ENCODE results near the gene LRCH1. TPM values are rescaled to one million over a fixed set of nuclear protein-coding genes. Genes with fewer than 3 reads are reported as not detected.

LRCH1 gene
- total RNA-seq, 4 donors from 2014 or later = 5.0 to 20.4 (median 7.4) TPM

- Histone ChIP-seq H3K36me3 (peaks cover 0 to 100% (median 19%) of the 10 kb centered on the region in 3 donors), H3K27me3 (no peaks in the 10 kb centered on the region), H3K4me1 (no peaks in the 10 kb centered on the region), H3K27ac (no peak overlapping the region), H3K9me3 (no peaks in the 10 kb centered on the region), H3K4me3 (no peak overlapping the region)
- 90 to 91% methylated on average over 3 of the region's 3 CpGs for WGBS, 2 donors
- DNase-seq = no peak
- no peak for TF ChIP-seq CTCF (IDR thresholded peaks at IDR 0.05)
- no peak for TF ChIP-seq POLR2A (IDR thresholded peaks at IDR 0.05)
- intact Hi-C loops (cut with DNase I) = no loop called here
These were observed 230.5 kb downstream of the LRCH1 start for GRCh38 chr13:46783504-46783903.

GRCh38 chr13:46795321-46795720 lies 242.4 kb downstream of the LRCH1 start:
- no peak for DNase-seq
- intact Hi-C loops (cut with DNase I) = no loop called here
- peaks cover 0 to 48% (median 20%) of the 10 kb centered on the region in 3 donors for H3K4me1 ChIP-seq
- no peaks in the 10 kb centered on the region for H3K27me3 ChIP-seq
- peaks cover 0 to 15% (median 0%) of the 10 kb centered on the region in 3 donors for H3K36me3 ChIP-seq
- TF ChIP-seq POLR2A (IDR thresholded peaks at IDR 0.05) (no peak), CTCF (IDR thresholded peaks at IDR 0.05) (no peak)
- H3K4me3 ChIP-seq = no peak overlapping the region
- peak overlapping the region in 1 of 4 donors; percentile 92 for H3K27ac ChIP-seq
- WGBS, 2 donors = 81% methylated on average over 6 of the region's 6 CpGs
- no peaks in the 10 kb centered on the region for H3K9me3 ChIP-seq

- H3K9me3 ChIP-seq = no peaks in the 10 kb centered on the region
- H3K4me1 ChIP-seq = peaks cover 0 to 48% (median 20%) of the 10 kb centered on the region in 3 donors
- WGBS, 2 donors = 52 to 57% methylated on average over 5 of the region's 5 CpGs
- H3K36me3 ChIP-seq = peaks cover 0 to 7% (median 0%) of the 10 kb centered on the region in 3 donors
- peak overlapping the region; percentile 70 to 91 (median 84) for H3K4me3 ChIP-seq
- H3K27ac ChIP-seq = peak overlapping the region; percentile 82 to 94 (median 92)
- no peak for DNase-seq
- TF ChIP-seq POLR2A (IDR thresholded peaks at IDR 0.05) (no peak), CTCF (IDR thresholded peaks at IDR 0.05) (no peak)
- H3K27me3 ChIP-seq = no peaks in the 10 kb centered on the region
- intact Hi-C loops (cut with DNase I) = no loop called here
These were observed 243.2 kb downstream of the LRCH1 start for GRCh38 chr13:46796129-46796514.

GRCh38 chr13:46796515-46797474 lies 243.8 kb downstream of the LRCH1 start, which contains the start of gene ESD:
ESD (minus strand) TSS chr13:46797161; CDS start chr13:46791413, 5,748 bp downstream.
- intact Hi-C loops (cut with DNase I) = no loop called here
- Histone ChIP-seq H3K27ac (peak within 1 kb of the TSS; percentile 82 to 94 (median 92)), H3K4me3 (peak within 1 kb of the TSS; percentile 70 to 91 (median 84)), H3K27me3 (no peaks in the 10 kb centered on the region), H3K9me3 (no peaks in the 10 kb centered on the region), H3K4me1 (peaks cover 0 to 48% (median 20%) of the 10 kb centered on the region in 3 donors), H3K36me3 (no peaks in the 10 kb centered on the region)
- peak in 2 of 4 donors; percentile 58 to 81 for TF ChIP-seq POLR2A (IDR thresholded peaks at IDR 0.05)
- TF ChIP-seq CTCF (IDR thresholded peaks at IDR 0.05) = peak in 2 of 6 experiments; percentile 8 to 9
- 0% methylated on average over 20 to 41 of the region's 77 CpGs for WGBS, 2 donors
- DNase-seq = peak; percentile 64
